ENCODE measurements around the gene PKNOX2. TPM values are rescaled to one million over a fixed set of nuclear protein-coding genes. Genes with fewer than 3 reads are reported as not detected.
A peak's percentile ranks its signal among the peaks of the same experiment; 100 is the strongest.

PKNOX2 gene
- total RNA-seq, 1 donor from 2014 or later: 34.9 TPM

DNA sequence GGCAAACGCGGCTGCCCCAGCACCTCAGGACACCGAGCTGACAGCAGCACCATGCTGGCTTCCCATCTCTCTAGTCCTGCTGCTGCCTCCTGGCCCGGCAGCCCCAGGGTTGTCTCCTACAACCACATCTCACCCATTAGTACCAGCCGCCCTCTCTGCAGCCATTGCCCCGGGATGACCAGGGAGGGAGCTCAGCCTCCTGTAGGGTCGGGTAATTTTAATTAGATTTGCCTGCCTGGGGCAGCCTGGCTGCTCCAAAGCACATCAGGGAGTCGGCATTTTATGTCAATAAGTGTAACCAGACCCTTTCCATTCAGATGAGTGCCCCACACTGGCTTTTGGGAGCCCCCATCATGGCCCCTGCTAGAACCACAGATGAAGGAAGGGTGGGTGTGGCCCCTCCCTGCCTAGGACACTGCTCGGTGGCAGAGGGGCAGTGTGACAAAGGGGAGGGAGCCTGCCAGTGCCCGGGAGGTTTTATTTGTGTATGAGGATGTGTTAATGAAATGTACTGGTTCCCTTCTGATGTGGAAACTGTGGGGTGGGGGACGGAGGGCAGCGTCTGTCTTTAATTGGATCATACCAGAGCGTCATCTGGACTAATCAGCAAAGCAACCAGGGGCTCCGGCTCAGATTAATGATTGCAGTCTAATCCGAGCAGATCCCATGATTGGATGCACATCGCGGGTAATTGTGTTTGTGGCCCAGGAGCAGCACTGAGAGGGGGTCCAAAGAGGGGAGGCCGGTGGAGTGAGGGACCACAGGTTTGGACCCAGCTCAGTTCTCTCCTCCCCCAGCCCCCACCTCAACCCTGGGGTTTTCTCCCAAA lies 206.2 kb downstream of the PKNOX2 start:
- DNase-seq (ENCODE audit: low spot score): no peak
- Mint-ChIP-seq H3K27ac (ENCODE audit: unreplicated experiment) (no peak overlapping the region), H3K4me1 (ENCODE audit: low read depth) (peaks cover 34% of the 10 kb centered on the region), H3K9me3 (ENCODE audit: low read depth) (no peaks in the 10 kb centered on the region), H3K36me3 (ENCODE audit: low read depth) (peaks cover 21% of the 10 kb centered on the region), H3K4me3 (ENCODE audit: unreplicated experiment) (no peak overlapping the region), H3K27me3 (ENCODE audit: low read depth) (no peaks in the 10 kb centered on the region)
- TF ChIP-seq, protein P1, sequence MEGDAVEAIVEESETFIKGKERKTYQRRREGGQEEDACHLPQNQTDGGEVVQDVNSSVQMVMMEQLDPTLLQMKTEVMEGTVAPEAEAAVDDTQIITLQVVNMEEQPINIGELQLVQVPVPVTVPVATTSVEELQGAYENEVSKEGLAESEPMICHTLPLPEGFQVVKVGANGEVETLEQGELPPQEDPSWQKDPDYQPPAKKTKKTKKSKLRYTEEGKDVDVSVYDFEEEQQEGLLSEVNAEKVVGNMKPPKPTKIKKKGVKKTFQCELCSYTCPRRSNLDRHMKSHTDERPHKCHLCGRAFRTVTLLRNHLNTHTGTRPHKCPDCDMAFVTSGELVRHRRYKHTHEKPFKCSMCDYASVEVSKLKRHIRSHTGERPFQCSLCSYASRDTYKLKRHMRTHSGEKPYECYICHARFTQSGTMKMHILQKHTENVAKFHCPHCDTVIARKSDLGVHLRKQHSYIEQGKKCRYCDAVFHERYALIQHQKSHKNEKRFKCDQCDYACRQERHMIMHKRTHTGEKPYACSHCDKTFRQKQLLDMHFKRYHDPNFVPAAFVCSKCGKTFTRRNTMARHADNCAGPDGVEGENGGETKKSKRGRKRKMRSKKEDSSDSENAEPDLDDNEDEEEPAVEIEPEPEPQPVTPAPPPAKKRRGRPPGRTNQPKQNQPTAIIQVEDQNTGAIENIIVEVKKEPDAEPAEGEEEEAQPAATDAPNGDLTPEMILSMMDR (IDR thresholded peaks at IDR 0.05): no peak

DNA sequence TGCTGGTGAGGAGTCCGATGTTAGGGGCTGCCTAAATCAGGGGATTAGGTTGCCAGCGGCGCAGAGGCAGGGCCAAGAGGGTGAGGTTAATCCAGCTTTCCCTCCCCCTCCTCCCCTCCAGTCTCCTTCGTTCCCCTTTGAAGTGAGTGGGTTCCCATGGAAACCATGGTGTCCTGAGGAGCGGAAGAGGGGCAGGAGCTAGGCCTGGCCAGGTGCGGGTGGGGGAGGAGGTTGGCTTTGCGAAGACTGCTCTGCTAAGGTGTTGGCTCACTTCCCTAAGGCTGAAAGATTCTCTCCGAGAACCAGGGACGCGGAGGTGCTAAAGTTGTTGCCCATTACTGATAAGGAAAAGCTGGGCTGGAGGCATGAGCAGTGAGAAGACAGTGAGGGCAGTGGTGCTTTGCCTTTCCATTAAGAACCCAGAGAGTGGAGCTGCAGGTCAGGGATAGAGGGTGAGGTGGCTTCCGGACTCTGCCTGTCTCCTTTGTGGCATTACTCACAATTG lies 206.9 kb downstream of the PKNOX2 start:
- no peaks in the 10 kb centered on the region for H3K9me3 Mint-ChIP-seq (ENCODE audit: low read depth)
- peaks cover 21% of the 10 kb centered on the region for H3K36me3 Mint-ChIP-seq (ENCODE audit: low read depth)
- H3K4me3 Mint-ChIP-seq (ENCODE audit: unreplicated experiment): no peak overlapping the region
- peaks cover 41% of the 10 kb centered on the region for H3K4me1 Mint-ChIP-seq (ENCODE audit: low read depth)
- no peaks in the 10 kb centered on the region for H3K27me3 Mint-ChIP-seq (ENCODE audit: low read depth)
- no peak overlapping the region for H3K27ac Mint-ChIP-seq (ENCODE audit: unreplicated experiment)
- DNase-seq (ENCODE audit: low spot score): no peak
- TF ChIP-seq, protein P1 (IDR thresholded peaks at IDR 0.05): no peak

DNA sequence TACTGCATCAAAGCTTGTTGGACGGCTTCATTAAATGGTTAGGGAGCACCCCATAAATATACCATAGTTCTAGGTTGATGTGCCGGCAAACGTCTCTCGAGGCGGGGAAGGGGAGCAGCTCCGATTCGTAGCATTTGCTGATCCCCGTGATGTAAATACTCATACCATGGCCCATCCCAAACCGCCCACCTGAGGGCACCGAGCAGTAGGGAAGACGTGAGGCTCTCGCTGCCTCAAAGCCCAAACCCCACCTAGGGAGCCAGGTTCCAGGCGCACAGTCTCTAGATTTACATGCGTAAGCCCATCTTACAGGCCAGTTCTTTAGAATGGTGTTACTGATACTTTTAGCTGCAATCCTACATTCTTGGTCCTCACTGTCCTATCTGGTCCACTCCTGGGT lies 207.5 kb downstream of the PKNOX2 start:
- H3K27ac Mint-ChIP-seq (ENCODE audit: unreplicated experiment): no peak overlapping the region
- peaks cover 47% of the 10 kb centered on the region for H3K4me1 Mint-ChIP-seq (ENCODE audit: low read depth)
- H3K36me3 Mint-ChIP-seq (ENCODE audit: low read depth): peaks cover 21% of the 10 kb centered on the region

DNA sequence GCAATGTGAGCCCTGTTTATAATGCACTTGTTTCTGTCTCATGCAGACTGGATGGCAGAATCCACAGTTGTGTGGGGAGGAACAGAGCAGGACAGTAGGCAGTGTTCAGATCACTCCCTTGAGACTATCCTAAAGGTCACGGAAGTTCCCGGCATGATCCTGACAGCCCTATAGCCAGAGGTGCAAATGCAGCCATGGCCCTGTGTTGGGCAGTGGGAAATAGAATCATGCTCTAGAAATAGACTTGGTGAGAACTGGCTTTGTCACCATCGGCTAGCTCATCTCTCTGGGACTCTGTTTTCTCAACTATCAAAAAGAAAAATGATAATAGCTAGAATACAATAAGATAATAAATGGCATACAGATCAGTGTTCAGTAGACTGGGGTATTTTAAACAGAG lies 208.4 kb downstream of the PKNOX2 start:
- TF ChIP-seq, protein P1 (IDR thresholded peaks at IDR 0.05): no peak
- no peaks in the 10 kb centered on the region for H3K27me3 Mint-ChIP-seq (ENCODE audit: low read depth)
- H3K4me3 Mint-ChIP-seq (ENCODE audit: unreplicated experiment): no peak overlapping the region
- peaks cover 19% of the 10 kb centered on the region for H3K36me3 Mint-ChIP-seq (ENCODE audit: low read depth)
- H3K27ac Mint-ChIP-seq (ENCODE audit: unreplicated experiment): peak overlapping the region; percentile 92
- DNase-seq (ENCODE audit: low spot score): no peak
- H3K9me3 Mint-ChIP-seq (ENCODE audit: low read depth): no peaks in the 10 kb centered on the region
- H3K4me1 Mint-ChIP-seq (ENCODE audit: low read depth): peaks cover 55% of the 10 kb centered on the region

More for the DNA sequence above, 207.5 kb downstream of the PKNOX2 start:
- no peaks in the 10 kb centered on the region for H3K9me3 Mint-ChIP-seq (ENCODE audit: low read depth)
- no peak for DNase-seq (ENCODE audit: low spot score)
- H3K4me3 Mint-ChIP-seq (ENCODE audit: unreplicated experiment): no peak overlapping the region
- no peaks in the 10 kb centered on the region for H3K27me3 Mint-ChIP-seq (ENCODE audit: low read depth)
- TF ChIP-seq, protein P1 (IDR thresholded peaks at IDR 0.05): no peak

DNA sequence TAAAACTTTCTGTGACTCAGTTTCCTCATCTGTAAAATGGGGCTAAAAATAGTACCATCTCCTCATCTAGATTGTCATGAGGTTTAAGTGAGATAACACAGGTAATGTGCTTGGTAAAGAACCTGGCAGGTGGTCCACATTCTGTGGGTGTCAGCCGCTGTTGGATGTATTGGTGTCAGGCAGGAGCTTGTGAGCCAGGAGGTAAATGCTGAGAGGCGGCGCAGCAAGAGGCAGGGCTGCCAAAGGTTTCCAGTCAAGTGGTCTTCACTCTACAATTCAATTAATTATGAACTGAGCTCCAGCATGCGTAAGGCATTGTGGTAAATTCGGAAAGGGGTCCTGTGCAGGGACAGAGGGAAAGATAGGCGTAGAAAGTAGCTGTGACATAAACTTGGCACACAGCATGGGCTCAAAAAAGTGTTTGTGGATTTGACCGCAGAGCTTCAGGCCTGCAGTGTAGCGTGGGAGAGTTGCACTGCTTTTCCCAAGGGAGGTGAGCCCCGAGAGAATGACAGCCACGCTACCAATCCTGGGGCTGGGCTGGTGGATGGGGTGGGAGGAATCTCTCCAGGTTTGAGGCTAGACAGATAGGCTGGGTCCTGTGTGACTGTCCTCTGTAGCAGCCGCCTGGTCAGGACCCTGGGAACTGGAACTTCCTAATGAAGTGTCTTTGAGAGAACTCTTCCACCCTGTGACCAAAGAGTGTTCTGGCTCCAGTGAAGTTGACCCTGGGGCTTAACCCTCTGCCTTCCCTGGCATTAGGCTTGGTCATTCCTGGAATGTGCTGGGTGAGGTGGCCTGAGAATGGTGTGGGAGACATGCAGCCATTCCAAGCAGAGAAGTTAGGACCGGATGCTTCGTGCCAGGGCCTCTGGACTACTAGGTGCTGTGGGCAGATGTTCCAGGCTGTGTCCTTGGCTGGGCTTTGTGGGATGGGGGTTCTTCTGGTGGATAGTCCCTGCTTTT lies 209.2 kb downstream of the PKNOX2 start:
- Mint-ChIP-seq H3K27me3 (ENCODE audit: low read depth) (no peaks in the 10 kb centered on the region), H3K4me1 (ENCODE audit: low read depth) (peaks cover 56% of the 10 kb centered on the region), H3K9me3 (ENCODE audit: low read depth) (no peaks in the 10 kb centered on the region), H3K4me3 (ENCODE audit: unreplicated experiment) (no peak overlapping the region), H3K27ac (ENCODE audit: unreplicated experiment) (peak overlapping the region; percentile 92), H3K36me3 (ENCODE audit: low read depth) (peaks cover 16% of the 10 kb centered on the region)
- TF ChIP-seq, protein P1 (IDR thresholded peaks at IDR 0.05): no peak
- DNase-seq (ENCODE audit: low spot score): no peak
